Measurements from ENCODE around the gene CSNK1G1.

DNA sequence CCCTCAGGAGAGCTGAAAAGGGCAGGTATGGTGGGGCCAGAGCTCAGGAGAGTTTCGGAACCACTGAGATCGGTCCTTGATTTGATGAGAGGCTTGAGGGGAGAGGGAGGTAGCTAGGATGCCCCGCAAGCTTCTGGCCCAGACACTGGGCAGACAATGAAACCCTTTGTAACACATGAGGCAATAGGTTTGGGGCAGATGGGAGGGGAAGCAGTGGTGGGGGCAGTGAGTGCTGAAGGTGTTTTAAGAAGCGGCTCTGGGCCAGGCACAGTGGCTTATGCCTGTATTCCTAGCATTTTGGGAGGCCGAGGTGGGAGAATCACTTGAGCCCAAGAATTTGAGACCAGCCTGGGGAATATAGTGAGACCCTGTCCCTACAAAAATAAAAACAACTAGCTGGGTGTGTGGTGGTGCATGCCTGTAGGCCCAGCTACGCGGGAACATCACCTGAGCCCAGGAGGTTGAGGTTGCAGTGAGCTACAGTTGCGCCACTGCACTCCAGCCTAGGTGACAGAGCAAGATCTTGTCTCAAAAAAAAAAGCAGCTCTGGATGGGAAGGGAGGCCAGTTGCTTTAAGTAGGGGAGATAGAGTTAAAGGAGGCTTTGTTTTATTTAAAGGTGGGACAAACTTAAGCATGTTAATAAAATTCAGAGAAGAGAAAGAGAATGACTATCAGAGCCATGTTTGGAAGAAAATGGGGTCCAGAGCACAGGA is 214.0 kb downstream of the CSNK1G1 start:
- TF ChIP-seq EP300 (conservative IDR thresholded peaks at IDR 0.05; ENCODE audit: poor library complexity, severe bottlenecking) (no peak), CTCF (IDR thresholded peaks at IDR 0.05; ENCODE audit: poor library complexity, severe bottlenecking) (no peak), EZH2 (IDR thresholded peaks at IDR 0.05; ENCODE audit: borderline replicate concordance, insufficient read depth, low read length, poor library complexity, severe bottlenecking) (no peak)
